ENCODE measurements around the gene BCL6.
"Not testable (repeated sequence)": the region's sequence is repeated elsewhere in the genome, so short reads cannot be mapped to it uniquely, and the experiment has no call there.

Gene BCL6

DNA sequence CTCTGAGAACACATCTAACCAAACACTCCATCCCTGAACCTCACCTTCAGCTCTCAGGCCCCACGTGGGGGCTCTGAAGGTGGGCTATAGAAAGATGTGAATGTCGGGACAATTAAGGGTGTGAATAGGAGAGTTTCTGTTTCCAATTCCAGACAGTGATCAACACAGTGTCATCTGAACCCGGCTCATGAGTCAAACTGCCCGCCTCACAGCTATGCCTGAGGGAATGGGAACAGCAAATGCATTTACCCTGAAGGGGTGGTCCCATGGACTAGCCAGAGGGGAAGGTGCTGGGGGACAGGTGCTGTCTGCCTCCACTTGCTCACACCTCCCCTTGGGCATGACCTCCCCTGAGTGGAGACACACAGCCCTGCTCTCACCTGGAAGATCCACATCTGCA, 49.2 kb downstream of the BCL6 start:
- peaks cover 0 to 4% of the 10 kb centered on the region in 2 donors for H3K27me3 ChIP-seq (ENCODE audit: control insufficient read depth in 2 of 2, insufficient read depth in 2 of 2, low read length in 2 of 2)
- no peak overlapping the region for H3K4me3 ChIP-seq (ENCODE audit: low read length in 2 of 2)
- no peaks in the 10 kb centered on the region for H3K9me3 ChIP-seq (ENCODE audit: control insufficient read depth in 2 of 2, low read length in 2 of 2)
- H3K27ac ChIP-seq (ENCODE audit: low read depth in 2 of 2, low read length in 2 of 2): no peak overlapping the region
- H3K9ac ChIP-seq (ENCODE audit: low read depth in 1 of 2, low read length in 2 of 2): no peak overlapping the region
- H3K4me1 ChIP-seq (ENCODE audit: control insufficient read depth in 2 of 2, insufficient read depth in 2 of 2, low read length in 2 of 2): no peaks in the 10 kb centered on the region
- no peaks in the 10 kb centered on the region for H3K36me3 ChIP-seq (ENCODE audit: control insufficient read depth in 2 of 2, insufficient read depth in 2 of 2, low read length in 2 of 2)

DNA sequence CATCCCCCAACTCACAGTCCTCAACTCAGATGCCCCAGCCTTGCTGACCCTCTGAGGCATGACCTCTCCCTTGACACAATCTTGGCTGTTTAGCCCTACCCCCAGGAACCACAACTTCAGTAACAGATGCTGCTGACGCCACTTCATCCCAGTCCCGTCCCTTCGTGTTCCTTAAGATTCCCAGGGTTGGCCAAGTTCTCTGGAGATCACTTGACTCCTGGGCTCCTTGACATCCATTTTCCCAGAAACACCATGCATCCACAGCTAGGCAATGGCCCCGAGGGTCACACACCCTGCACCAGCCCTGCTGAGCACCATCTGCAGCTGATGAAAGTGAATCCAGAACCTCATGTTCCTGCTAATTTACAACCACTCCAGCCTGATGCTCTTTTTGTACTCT, 49.8 kb downstream of the BCL6 start:
- H3K4me1 ChIP-seq (ENCODE audit: control insufficient read depth in 2 of 2, insufficient read depth in 2 of 2, low read length in 2 of 2): no peaks in the 10 kb centered on the region
- H3K36me3 ChIP-seq (ENCODE audit: control insufficient read depth in 2 of 2, insufficient read depth in 2 of 2, low read length in 2 of 2): no peaks in the 10 kb centered on the region
- H3K9ac ChIP-seq (ENCODE audit: low read depth in 1 of 2, low read length in 2 of 2): no peak overlapping the region
- H3K27me3 ChIP-seq (ENCODE audit: control insufficient read depth in 2 of 2, insufficient read depth in 2 of 2, low read length in 2 of 2): peaks cover 0 to 4% of the 10 kb centered on the region in 2 donors
- H3K27ac ChIP-seq (ENCODE audit: low read depth in 2 of 2, low read length in 2 of 2): no peak overlapping the region
- H3K4me3 ChIP-seq (ENCODE audit: low read length in 2 of 2): no peak overlapping the region
- H3K9me3 ChIP-seq (ENCODE audit: control insufficient read depth in 2 of 2, low read length in 2 of 2): no peaks in the 10 kb centered on the region

DNA sequence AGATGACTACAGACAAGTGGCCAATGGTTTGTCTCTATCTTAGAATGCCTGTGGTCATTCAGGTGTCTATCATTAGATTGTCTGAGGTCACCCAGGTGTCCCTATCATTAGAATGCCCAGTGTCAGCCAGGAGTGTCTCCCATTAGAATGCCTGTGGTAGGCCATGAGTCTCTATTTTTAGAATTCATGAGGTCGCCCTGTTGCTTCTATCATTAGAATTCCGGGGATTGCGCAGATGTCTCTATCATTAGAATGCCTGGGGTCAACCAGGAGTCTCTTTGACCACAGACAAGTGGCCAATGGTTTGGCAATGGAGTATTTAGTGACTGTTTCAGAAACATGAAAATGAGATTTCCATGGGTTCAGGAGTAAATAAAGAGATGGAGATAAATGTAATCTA, 50.5 kb downstream of the BCL6 start:
- Histone ChIP-seq H3K9me3 (ENCODE audit: control insufficient read depth in 2 of 2, low read length in 2 of 2) (no peaks in the 10 kb centered on the region), H3K27ac (ENCODE audit: low read depth in 2 of 2, low read length in 2 of 2) (no peak overlapping the region)

DNA sequence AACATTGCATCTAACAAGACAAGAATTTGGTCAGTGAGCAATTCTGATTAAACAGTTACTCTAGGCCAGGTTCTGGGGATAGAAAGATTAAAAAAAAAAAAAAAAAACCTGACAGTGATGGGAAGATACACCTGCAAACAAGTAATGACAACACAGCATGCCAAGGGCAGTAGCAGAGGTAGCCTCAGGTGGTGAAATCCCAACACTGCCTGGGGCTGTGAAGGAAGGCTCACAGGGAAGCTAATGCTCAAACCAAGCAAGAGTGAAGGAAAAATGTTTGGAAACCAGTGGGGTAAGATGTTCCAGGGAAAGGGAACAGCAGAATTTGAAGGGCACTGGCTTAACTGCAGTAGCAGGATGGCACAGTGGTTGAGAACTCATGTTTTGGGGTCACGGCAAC, 51.8 kb downstream of the BCL6 start:
- H3K36me3 ChIP-seq (ENCODE audit: control insufficient read depth in 2 of 2, insufficient read depth in 2 of 2, low read length in 2 of 2): no peaks in the 10 kb centered on the region
- H3K9me3 ChIP-seq (ENCODE audit: control insufficient read depth in 2 of 2, low read length in 2 of 2): no peaks in the 10 kb centered on the region
- peaks cover 0 to 7% of the 10 kb centered on the region in 2 donors for H3K27me3 ChIP-seq (ENCODE audit: control insufficient read depth in 2 of 2, insufficient read depth in 2 of 2, low read length in 2 of 2)
- no peak overlapping the region for H3K4me3 ChIP-seq (ENCODE audit: low read length in 2 of 2)
- no peaks in the 10 kb centered on the region for H3K4me1 ChIP-seq (ENCODE audit: control insufficient read depth in 2 of 2, insufficient read depth in 2 of 2, low read length in 2 of 2)
- no peak overlapping the region for H3K9ac ChIP-seq (ENCODE audit: low read depth in 1 of 2, low read length in 2 of 2)
- H3K27ac ChIP-seq (ENCODE audit: low read depth in 2 of 2, low read length in 2 of 2): no peak overlapping the region

More for the DNA sequence above, 50.5 kb downstream of the BCL6 start:
- Histone ChIP-seq H3K9ac (ENCODE audit: low read depth in 1 of 2, low read length in 2 of 2) (no peak overlapping the region), H3K4me1 (ENCODE audit: control insufficient read depth in 2 of 2, insufficient read depth in 2 of 2, low read length in 2 of 2) (no peaks in the 10 kb centered on the region), H3K4me3 (ENCODE audit: low read length in 2 of 2) (no peak overlapping the region), H3K36me3 (ENCODE audit: control insufficient read depth in 2 of 2, insufficient read depth in 2 of 2, low read length in 2 of 2) (no peaks in the 10 kb centered on the region), H3K27me3 (ENCODE audit: control insufficient read depth in 2 of 2, insufficient read depth in 2 of 2, low read length in 2 of 2) (peaks cover 0 to 7% of the 10 kb centered on the region in 2 donors)

DNA sequence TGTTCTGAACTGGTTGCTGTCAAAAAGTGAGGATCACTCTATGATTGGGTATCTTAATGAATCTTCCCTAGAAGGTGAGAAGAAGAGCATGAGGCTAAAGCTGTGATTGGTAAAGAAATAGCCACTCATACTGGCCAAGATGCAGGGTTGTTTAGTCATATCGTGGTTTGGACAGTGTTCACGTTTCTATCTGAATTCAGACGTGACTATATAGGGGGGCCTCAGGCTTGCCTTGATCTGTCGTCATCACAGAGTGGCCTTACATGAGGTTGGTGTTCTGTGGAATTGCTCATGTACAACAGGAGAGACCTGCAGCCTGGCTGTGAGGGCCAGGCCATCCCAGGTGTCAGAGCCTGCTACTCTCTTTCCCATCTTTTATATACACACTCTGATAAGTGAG, 55.3 kb downstream of the BCL6 start:
- Histone ChIP-seq H3K27ac (ENCODE audit: low read depth in 2 of 2, low read length in 2 of 2) (no peak overlapping the region), H3K4me1 (ENCODE audit: control insufficient read depth in 2 of 2, insufficient read depth in 2 of 2, low read length in 2 of 2) (no peaks in the 10 kb centered on the region), H3K36me3 (ENCODE audit: control insufficient read depth in 2 of 2, insufficient read depth in 2 of 2, low read length in 2 of 2) (no peaks in the 10 kb centered on the region)

DNA sequence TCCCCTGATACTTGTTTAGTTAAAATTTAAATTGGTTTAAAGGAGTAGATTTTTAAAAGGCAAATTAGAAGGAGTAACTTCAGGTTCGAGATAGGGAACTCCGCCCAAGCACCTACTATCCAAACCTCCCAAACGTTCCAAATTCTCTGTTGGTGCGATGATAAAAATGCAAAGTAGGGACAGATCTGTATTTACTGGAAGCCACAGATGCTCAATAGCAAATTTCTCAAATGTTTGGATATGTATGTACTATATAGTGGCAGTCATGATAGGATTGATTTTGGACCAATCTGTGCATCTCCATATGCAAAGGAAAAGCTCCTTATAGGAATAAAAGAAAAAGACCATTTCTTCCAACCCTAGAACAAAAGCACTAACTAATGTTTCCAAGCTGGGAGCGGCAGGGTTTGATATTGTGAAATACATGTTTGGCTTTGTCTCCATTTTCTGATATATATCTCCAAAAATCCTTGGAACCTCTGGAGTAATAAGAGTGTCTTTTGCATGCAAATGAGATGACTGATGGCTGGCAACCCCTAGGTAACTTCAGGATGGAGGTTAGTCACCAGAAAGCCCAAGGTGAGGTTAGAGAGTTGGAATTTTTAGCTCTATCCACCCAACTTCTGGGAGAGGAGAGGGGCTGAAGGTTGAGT, 58.5 kb downstream of the BCL6 start:
- Histone ChIP-seq H3K9ac (ENCODE audit: low read depth in 1 of 2, low read length in 2 of 2) (no peak overlapping the region), H3K27ac (ENCODE audit: low read depth in 2 of 2, low read length in 2 of 2) (no peak overlapping the region), H3K4me3 (ENCODE audit: low read length in 2 of 2) (no peak overlapping the region), H3K36me3 (ENCODE audit: control insufficient read depth in 2 of 2, insufficient read depth in 2 of 2, low read length in 2 of 2) (no peaks in the 10 kb centered on the region), H3K9me3 (ENCODE audit: control insufficient read depth in 2 of 2, low read length in 2 of 2) (peaks cover 0 to 4% of the 10 kb centered on the region in 2 donors), H3K4me1 (ENCODE audit: control insufficient read depth in 2 of 2, insufficient read depth in 2 of 2, low read length in 2 of 2) (no peaks in the 10 kb centered on the region), H3K27me3 (ENCODE audit: control insufficient read depth in 2 of 2, insufficient read depth in 2 of 2, low read length in 2 of 2) (peaks cover 0 to 4% of the 10 kb centered on the region in 2 donors)

More for the DNA sequence above, 55.3 kb downstream of the BCL6 start:
- Histone ChIP-seq H3K9me3 (ENCODE audit: control insufficient read depth in 2 of 2, low read length in 2 of 2) (peaks cover 0 to under 1% of the 10 kb centered on the region in 2 donors), H3K4me3 (ENCODE audit: low read length in 2 of 2) (no peak overlapping the region), H3K9ac (ENCODE audit: low read depth in 1 of 2, low read length in 2 of 2) (no peak overlapping the region), H3K27me3 (ENCODE audit: control insufficient read depth in 2 of 2, insufficient read depth in 2 of 2, low read length in 2 of 2) (peaks cover 0 to 7% of the 10 kb centered on the region in 2 donors)

DNA sequence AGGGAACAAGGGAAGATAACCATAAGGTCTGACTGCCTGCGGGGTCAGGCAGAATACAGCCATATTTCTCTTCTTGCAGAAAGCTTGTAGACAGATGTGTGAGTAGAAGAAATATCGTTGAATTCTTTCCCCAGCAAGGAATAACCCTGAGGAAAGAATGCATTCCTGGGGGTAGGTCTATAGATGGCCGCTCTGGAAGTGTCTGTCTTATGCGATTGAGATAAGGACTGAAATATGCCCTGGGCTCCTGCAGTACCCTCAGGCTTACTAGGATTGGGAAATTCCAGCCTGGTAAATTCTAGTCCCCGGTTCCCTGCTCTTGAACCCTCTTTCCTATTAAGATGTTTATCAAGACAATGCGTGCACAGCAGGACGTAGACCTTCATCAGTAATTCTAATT, 59.3 kb downstream of the BCL6 start:
- H3K27ac ChIP-seq (ENCODE audit: low read depth in 2 of 2, low read length in 2 of 2): no peak overlapping the region
- H3K36me3 ChIP-seq (ENCODE audit: control insufficient read depth in 2 of 2, insufficient read depth in 2 of 2, low read length in 2 of 2): no peaks in the 10 kb centered on the region
- H3K27me3 ChIP-seq (ENCODE audit: control insufficient read depth in 2 of 2, insufficient read depth in 2 of 2, low read length in 2 of 2): peaks cover 0 to 4% of the 10 kb centered on the region in 2 donors

DNA sequence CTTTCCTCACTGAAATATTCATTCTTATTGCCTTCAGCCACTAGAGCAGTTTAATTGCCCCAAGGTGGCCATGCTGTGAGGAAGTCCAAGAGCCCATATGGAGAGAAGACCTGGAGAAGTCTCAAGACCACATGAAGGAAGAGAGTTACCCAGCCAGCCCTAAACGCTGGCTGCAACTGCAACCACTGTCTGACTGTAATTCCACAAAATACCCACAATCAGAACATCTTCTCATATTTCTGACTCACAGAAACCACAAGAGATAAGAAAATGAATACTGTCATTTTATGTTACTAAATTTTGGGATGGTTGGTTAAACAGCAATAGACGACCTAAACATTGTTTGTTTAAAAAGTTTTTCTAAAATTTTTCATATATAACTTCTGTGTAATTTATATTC, 60.4 kb downstream of the BCL6 start:
- no peak overlapping the region for H3K27ac ChIP-seq (ENCODE audit: low read depth in 2 of 2, low read length in 2 of 2)
- H3K9ac ChIP-seq (ENCODE audit: low read depth in 1 of 2, low read length in 2 of 2): no peak overlapping the region
- peaks cover 0 to 1% of the 10 kb centered on the region in 2 donors for H3K27me3 ChIP-seq (ENCODE audit: control insufficient read depth in 2 of 2, insufficient read depth in 2 of 2, low read length in 2 of 2)
- no peaks in the 10 kb centered on the region for H3K36me3 ChIP-seq (ENCODE audit: control insufficient read depth in 2 of 2, insufficient read depth in 2 of 2, low read length in 2 of 2)
- H3K4me1 ChIP-seq (ENCODE audit: control insufficient read depth in 2 of 2, insufficient read depth in 2 of 2, low read length in 2 of 2): no peaks in the 10 kb centered on the region
- H3K9me3 ChIP-seq (ENCODE audit: control insufficient read depth in 2 of 2, low read length in 2 of 2): peaks cover 0 to 4% of the 10 kb centered on the region in 2 donors
- H3K4me3 ChIP-seq (ENCODE audit: low read length in 2 of 2): no peak overlapping the region

More for the DNA sequence above, 59.3 kb downstream of the BCL6 start:
- Histone ChIP-seq H3K4me1 (ENCODE audit: control insufficient read depth in 2 of 2, insufficient read depth in 2 of 2, low read length in 2 of 2) (no peaks in the 10 kb centered on the region), H3K9ac (ENCODE audit: low read depth in 1 of 2, low read length in 2 of 2) (no peak overlapping the region), H3K4me3 (ENCODE audit: low read length in 2 of 2) (no peak overlapping the region), H3K9me3 (ENCODE audit: control insufficient read depth in 2 of 2, low read length in 2 of 2) (peaks cover 0 to 4% of the 10 kb centered on the region in 2 donors)

DNA sequence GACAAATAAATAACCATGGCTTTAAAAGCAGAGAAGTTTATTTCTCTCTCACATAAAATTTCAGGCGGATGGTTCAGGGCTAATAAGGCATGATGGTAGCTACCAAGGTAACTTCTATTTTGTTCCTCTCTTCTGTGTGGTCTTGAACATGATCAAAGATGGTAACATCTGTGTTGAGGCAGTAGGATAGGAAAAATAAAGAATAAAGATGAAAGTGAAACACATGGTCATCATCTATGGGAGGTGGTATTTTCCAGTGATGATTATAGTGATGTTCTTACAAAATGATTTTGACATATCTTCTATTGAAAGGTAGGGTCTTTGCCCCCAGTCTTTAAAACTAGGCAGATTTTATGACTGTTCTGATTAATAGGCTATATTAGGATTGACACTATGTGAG, 60.8 kb downstream of the BCL6 start:
- H3K27ac ChIP-seq (ENCODE audit: low read depth in 2 of 2, low read length in 2 of 2): no peak overlapping the region
- H3K36me3 ChIP-seq (ENCODE audit: control insufficient read depth in 2 of 2, insufficient read depth in 2 of 2, low read length in 2 of 2): no peaks in the 10 kb centered on the region
- no peak overlapping the region for H3K9ac ChIP-seq (ENCODE audit: low read depth in 1 of 2, low read length in 2 of 2)
- H3K27me3 ChIP-seq (ENCODE audit: control insufficient read depth in 2 of 2, insufficient read depth in 2 of 2, low read length in 2 of 2): no peaks in the 10 kb centered on the region
- H3K9me3 ChIP-seq (ENCODE audit: control insufficient read depth in 2 of 2, low read length in 2 of 2): peaks cover 0 to 4% of the 10 kb centered on the region in 2 donors
- no peaks in the 10 kb centered on the region for H3K4me1 ChIP-seq (ENCODE audit: control insufficient read depth in 2 of 2, insufficient read depth in 2 of 2, low read length in 2 of 2)
- no peak overlapping the region for H3K4me3 ChIP-seq (ENCODE audit: low read length in 2 of 2)

DNA sequence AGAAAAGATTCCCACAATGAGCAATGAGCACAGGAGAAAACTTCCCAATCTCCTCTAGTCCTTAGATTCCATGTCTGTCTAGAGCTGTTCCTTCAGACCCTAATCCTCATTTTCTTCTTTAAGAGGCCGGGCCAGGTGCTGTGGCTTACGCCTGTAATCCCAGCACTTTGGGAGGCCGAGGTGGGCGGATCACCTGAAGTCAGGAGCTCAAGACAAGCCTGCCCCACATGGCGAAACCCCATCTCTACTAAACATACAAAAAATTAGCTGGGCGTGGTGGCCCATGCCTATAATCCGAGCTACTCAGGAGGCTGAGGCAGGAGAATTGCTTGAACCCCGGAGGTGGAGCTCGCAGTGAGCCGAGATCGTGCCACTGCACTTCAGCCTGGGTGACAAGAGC, 63.5 kb downstream of the BCL6 start:
- H3K9ac ChIP-seq (ENCODE audit: low read depth in 1 of 2, low read length in 2 of 2); H3K27ac ChIP-seq (ENCODE audit: low read depth in 2 of 2, low read length in 2 of 2); H3K27me3 ChIP-seq (ENCODE audit: control insufficient read depth in 2 of 2, insufficient read depth in 2 of 2, low read length in 2 of 2); H3K9me3 ChIP-seq (ENCODE audit: control insufficient read depth in 2 of 2, low read length in 2 of 2); H3K4me3 ChIP-seq (ENCODE audit: low read length in 2 of 2); H3K4me1 ChIP-seq (ENCODE audit: control insufficient read depth in 2 of 2, insufficient read depth in 2 of 2, low read length in 2 of 2); H3K36me3 ChIP-seq (ENCODE audit: control insufficient read depth in 2 of 2, insufficient read depth in 2 of 2, low read length in 2 of 2): not testable (repeated sequence)

Data from mucosa of rectum (tissue), 2 donors.